ENCODE results near the gene PLAAT4.
"Not testable (repeated sequence)": the region's sequence is repeated elsewhere in the genome, so short reads cannot be mapped to it uniquely, and the experiment has no call there.

The PLAAT4 gene

GRCh38 chr11:63547061-63547460, 10.5 kb downstream of the PLAAT4 start:
- DNase-seq: no peak

GRCh38 chr11:63548178-63548577, 11.6 kb downstream of the PLAAT4 start:
- no peak for DNase-seq

- no peak for DNase-seq
Measured at GRCh38 chr11:63549411-63549810, 12.8 kb downstream of the PLAAT4 start.

GRCh38 chr11:63550156-63550700, 13.6 kb downstream of the PLAAT4 start:
- DNase-seq: not testable (repeated sequence)

- DNase-seq: no peak
Measured at GRCh38 chr11:63551091-63551888, 14.7 kb downstream of the PLAAT4 start.

- no peak for DNase-seq
Measured at GRCh38 chr11:63551889-63552266, 15.3 kb downstream of the PLAAT4 start.

GRCh38 chr11:63552921-63553320, 16.3 kb downstream of the PLAAT4 start:
- no peak for DNase-seq

GRCh38 chr11:63553759-63554158, 17.2 kb downstream of the PLAAT4 start:
- no peak for DNase-seq

GRCh38 chr11:63554877-63555223, 18.2 kb downstream of the PLAAT4 start:
- no peak for DNase-seq

- DNase-seq: no peak
Measured at GRCh38 chr11:63556404-63557013, 19.9 kb downstream of the PLAAT4 start.

GRCh38 chr11:63557570-63557969, 21.0 kb downstream of the PLAAT4 start:
- DNase-seq: no peak

GRCh38 chr11:63558459-63559157, 22.0 kb downstream of the PLAAT4 start:
- DNase-seq: no peak

GRCh38 chr11:63560506-63561180, 24.0 kb downstream of the PLAAT4 start:
- DNase-seq: no peak

GRCh38 chr11:63563201-63564055, 26.8 kb downstream of the PLAAT4 start, which contains the start of gene PLAAT2:
Gene PLAAT2 (minus strand): TSS chr11:63563379. CDS start chr11:63563324, 55 bp downstream.
- DNase-seq: no peak

GRCh38 chr11:63564056-63564774, 27.6 kb downstream of the PLAAT4 start:
- no peak for DNase-seq

- DNase-seq: no peak
Measured at GRCh38 chr11:63564784-63565350, 28.3 kb downstream of the PLAAT4 start.

GRCh38 chr11:63567044-63567840, 30.6 kb downstream of the PLAAT4 start:
- peak; percentile 22 for DNase-seq

GRCh38 chr11:63569570-63569969, 33.0 kb downstream of the PLAAT4 start:
- no peak for DNase-seq

- DNase-seq: no peak
Measured at GRCh38 chr11:63572026-63572688, 35.5 kb downstream of the PLAAT4 start.
